HCT116 (cell line): ENCODE results near the gene FAM177B. TPM values are rescaled to one million over a fixed set of nuclear protein-coding genes. Genes with fewer than 3 reads are reported as not detected.

Experiments
- ATAC-seq: fragments of 200-7000 bp; cut with Tn5 transposase; 2 replicates; pipeline ENCODE4 v1.9.1; 2020; ENCODE audit warnings: mild to moderate bottlenecking, moderate library complexity
- BruUV-seq: library from RNA; stranded (reverse); fragments of 400-500 nt; replicated peaks from 2 replicates; lab custom pipeline; 2021; lab: Mats Ljungman, UMichigan
- CTCF ChIA-PET: fragments of 300-600 bp; sonication (Branson Sonifier 250); formaldehyde crosslinking; loops from one replicate; lab custom pipeline; 2021; ENCODE audit warnings: antibody characterized with exemption; lab: Charles Lee
- POLR2A ChIA-PET: fragments of 300-600, 350-600 bp; sonication (Branson Sonifier 250); formaldehyde crosslinking; loops from one replicate; lab custom pipeline; 2021; ENCODE audit warnings: antibody characterized with exemption; lab: Charles Lee
- RAD21 ChIA-PET, 2 experiments: fragments of 300-600 bp; sonication (Branson Sonifier 250); formaldehyde crosslinking; loops; one replicate each; lab custom pipeline; 2023; ENCODE audit warnings: low total read pairs in 2 of 2; ENCODE audit not compliant: uncharacterized antibody in 2 of 2, unreplicated experiment in 2 of 2, low non-redundant PET in 1 of 2; lab: Charles Lee
- DNase-seq: peaks from one replicate; pipeline ENCODE4 v3.0.0-alpha.2; 2010; ENCODE audit warnings: low read depth, low spot score
- H2AFZ ChIP-seq: fragments of 200-600 bp; shearing (Covaris generic), sonication (generic); 2 replicates; pipeline ENCODE4 v1.6.1; 2017; ENCODE audit warnings: low read depth, mixed run types, mixed read lengths, antibody characterized with exemption, low read length; ENCODE audit not compliant: poor library complexity, severe bottlenecking
- H3K27ac ChIP-seq: 2 replicates; pipeline ENCODE4 v1.5.1; 2012; ENCODE audit warnings: low read depth, low read length
- H3K27me3 ChIP-seq: fragments of 200-600 bp; sonication (generic); 2 replicates; pipeline ENCODE4 v1.6.1; 2016; ENCODE audit warnings: mixed run types, low read length, mixed read lengths; ENCODE audit not compliant: insufficient read depth
- H3K36me3 ChIP-seq, 2 experiments: fragments of 200-500 bp in 1 of 2; fragments of 200-600 bp in 1 of 2; sonication (Bioruptor generic) in 1 of 2; sonication (generic) in 1 of 2; 2 replicates each; pipeline versions ENCODE4 v1.5.1 to v1.6.1; 2014 to 2016; ENCODE audit warnings: low read length in 2 of 2, inconsistent platforms in 1 of 2, mixed read lengths in 1 of 2, mixed run types in 1 of 2; ENCODE audit not compliant: insufficient read depth in 2 of 2, control insufficient read depth in 1 of 2
- H3K4me1 ChIP-seq, 2 experiments: fragments of 200-600 bp in 1 of 2; sonication (generic) in 1 of 2; 2 replicates each; pipeline versions ENCODE4 v1.5.1 to v1.6.1; 2012 to 2017; ENCODE audit warnings: low read length in 2 of 2, inconsistent platforms in 1 of 2, mild to moderate bottlenecking in 1 of 2, mixed read lengths in 1 of 2, mixed run types in 1 of 2, moderate library complexity in 1 of 2; ENCODE audit not compliant: insufficient read depth in 2 of 2, control insufficient read depth in 1 of 2
- H3K4me2 ChIP-seq: fragments of 200-600 bp; sonication (generic); 2 replicates; pipeline ENCODE4 v1.6.1; 2017; ENCODE audit warnings: mixed run types, low read length, mixed read lengths
- H3K4me3 ChIP-seq, 2 experiments: fragments of 200-600 bp in 1 of 2; sonication (generic) in 1 of 2; replicated peaks in 1 of 2; 2 replicates each; pipeline ENCODE4 v1.5.1; 2011 to 2016; ENCODE audit warnings: low read length in 2 of 2, control low read depth in 1 of 2, low read depth in 1 of 2, mild to moderate bottlenecking in 1 of 2, mixed read lengths in 1 of 2, mixed run types in 1 of 2
- H3K79me2 ChIP-seq: fragments of 200-600 bp; sonication (generic); 2 replicates; pipeline ENCODE4 v1.6.1; 2017; ENCODE audit warnings: mild to moderate bottlenecking, mixed run types, low read length, moderate library complexity, mixed read lengths; ENCODE audit not compliant: insufficient read depth
- H3K9ac ChIP-seq: fragments of 200-600 bp; sonication (generic); 2 replicates; pipeline ENCODE4 v1.6.1; 2016; ENCODE audit warnings: low read length, mixed read lengths
- H3K9me2 ChIP-seq: fragments of 200-600 bp; sonication (generic), shearing (Covaris generic); 2 replicates; pipeline ENCODE4 v1.6.1; 2017; ENCODE audit warnings: mixed run types, mild to moderate bottlenecking, moderate library complexity; ENCODE audit not compliant: insufficient read depth
- H3K9me3 ChIP-seq, 2 experiments: fragments of 200-500 bp in 1 of 2; fragments of 200-600 bp in 1 of 2; sonication (Bioruptor generic) in 1 of 2; sonication (generic) in 1 of 2; 2 replicates each; pipeline ENCODE4 v1.6.1; 2014 to 2017; ENCODE audit warnings: low read length in 2 of 2, mixed read lengths in 2 of 2, inconsistent platforms in 1 of 2, low read depth in 1 of 2, mild to moderate bottlenecking in 1 of 2, mixed run types in 1 of 2, moderate library complexity in 1 of 2; ENCODE audit not compliant: control insufficient read depth in 1 of 2, insufficient read depth in 1 of 2
- H4K20me1 ChIP-seq: fragments of 200-600 bp; sonication (generic), shearing (Covaris generic); 2 replicates; pipeline ENCODE4 v1.6.1; 2017; ENCODE audit warnings: mixed run types, mild to moderate bottlenecking, moderate library complexity; ENCODE audit not compliant: insufficient read depth
- ATF3 ChIP-seq: IDR thresholded peaks from 2 replicates; pipeline ENCODE4 v1.6.1; 2012
- REST ChIP-seq: IDR thresholded peaks from 2 replicates; pipeline ENCODE4 v1.6.1; 2012; ENCODE audit warnings: low read depth
- SIN3A ChIP-seq: IDR thresholded peaks from 2 replicates; pipeline ENCODE4 v1.6.1; 2012; ENCODE audit warnings: low read depth
- YY1 ChIP-seq: IDR thresholded peaks from 2 replicates; pipeline ENCODE4 v1.6.1; 2011; ENCODE audit warnings: low read length, low read depth, moderate library complexity, mild to moderate bottlenecking; ENCODE audit not compliant: insufficient replicate concordance; ENCODE audit errors: extremely low read depth
- intact Hi-C: fragments of 100-400 bp; cut with micrococcal nuclease; formaldehyde crosslinking; loops from 2 replicates; pipeline ENCODE4 v1.10.0; 2022
- total RNA-seq: library from RNA; stranded (reverse); gene quantifications from one replicate; pipeline ENCODE4 v1.2.1, GENCODE V29; 2021; ENCODE audit not compliant: unreplicated experiment

The FAM177B gene
- total RNA-seq, 1 experiment from 2014 or later: not detected

- RAD21 ChIA-PET: interaction anchor here in 1 of 2 experiments (0.5 kb wide), 1 partner anchor 157 kb away, joined by 3 read pairs; no protein-coding TSS in a partner anchor
- no peaks in the 10 kb centered on the region for H3K79me2 ChIP-seq
- no peak overlapping the region for H3K9ac ChIP-seq
- H3K27me3 ChIP-seq: 0 out of 2 replicates have a peak, but pooled peaks cover 3% of the 10 kb centered on the region
- DNase-seq (no peak), ATAC-seq (no peak)
- no peaks in the 10 kb centered on the region for H4K20me1 ChIP-seq
- H3K9me2 ChIP-seq: no peaks in the 10 kb centered on the region
- H3K36me3 ChIP-seq: no peaks in the 10 kb centered on the region
- no peaks in the 10 kb centered on the region; a peak in 1 of 4 replicates for H3K4me1 ChIP-seq
- intact Hi-C loops: no loop called here
- CTCF ChIA-PET: interaction anchor here (1.2 to 1.4 kb wide), 2 partner anchors 302 to 345 kb away, joined by 3 to 4 read pairs; no protein-coding TSS in a partner anchor
- POLR2A ChIA-PET: no interaction called here
- no peak for TF ChIP-seq REST
- no peak for TF ChIP-seq ATF3
- no peak for TF ChIP-seq YY1
- TF ChIP-seq SIN3A: no peak
- TF ChIP-seq, all 23 proteins: peak for 0
- H2AFZ ChIP-seq: no peak overlapping the region
- BruUV-seq: no TSS peak
- no peak overlapping the region for H3K27ac ChIP-seq
- H3K9me3 ChIP-seq: no peaks in the 10 kb centered on the region
- H3K4me2 ChIP-seq: no peak overlapping the region
- H3K4me3 ChIP-seq: no peak overlapping the region
These were observed 51.6 kb downstream of the FAM177B start for GRCh38 chr1:222788402-222789156.
